Psoas muscle (tissue), 8 donors: ENCODE measurements around the gene SLC22A13. TPM values are rescaled to one million over a fixed set of nuclear protein-coding genes. Genes with fewer than 3 reads are reported as not detected.

Experiments used
- ATAC-seq, 4 donors: fragments of 200-7000 bp; cut with Tn5 transposase; one replicate each; pipeline ENCODE4 v1.9.1; 2020; ENCODE audit warnings: moderate library complexity in 3 of 4, mild to moderate bottlenecking in 2 of 4
- DNase-seq, 2 donors: peaks; one replicate each; pipeline ENCODE4 v3.0.0-alpha.2; 2020
- H3K27ac ChIP-seq: fragments of 200-600 bp; one replicate; pipeline ENCODE4 v1.8.0; 2022
- H3K27me3 ChIP-seq, 3 donors: fragments of 200-600 bp in 1 of 3; one replicate each; pipeline versions ENCODE4 v1.6.1 to v1.8.0; 2013 to 2022; ENCODE audit warnings: low read length in 2 of 3, mild to moderate bottlenecking in 2 of 3, moderate library complexity in 1 of 3; ENCODE audit not compliant: insufficient read depth in 3 of 3
- H3K36me3 ChIP-seq, 2 donors: fragments of 200-600 bp in 1 of 2; one replicate each; pipeline versions ENCODE4 v1.6.1 to v1.8.0; 2013 to 2022; ENCODE audit warnings: low read depth in 1 of 2, mild to moderate bottlenecking in 1 of 2, moderate library complexity in 1 of 2; ENCODE audit not compliant: insufficient read depth in 1 of 2
- H3K4me1 ChIP-seq: fragments of 200-600 bp; one replicate; pipeline ENCODE4 v1.8.0; 2022
- H3K4me3 ChIP-seq: fragments of 200-600 bp; one replicate; pipeline ENCODE4 v1.8.0; 2022; ENCODE audit warnings: mild to moderate bottlenecking
- H3K9me3 ChIP-seq: fragments of 200-600 bp; one replicate; pipeline ENCODE4 v1.8.0; 2022
- CTCF ChIP-seq: fragments of 200-600 bp; IDR thresholded peaks from one replicate; pipeline ENCODE4 v1.8.0; 2022; ENCODE audit warnings: antibody characterized with exemption
- WGBS, 3 donors: extraction: QIAGEN DNeasy Blood & Tissue Kit; methylation state at CpG; one replicate each; pipeline versions ENCODE4 v1.1.6 to v1.1.7; 2013; 5-methylcytosine and 5-hydroxymethylcytosine counted together
- intact Hi-C, 2 donors: fragments of 100-400 bp; cut with DNase I; formaldehyde crosslinking; loops; one replicate each; pipeline versions ENCODE4 v1.11.0 to v1.14.2; 2022
- polyA plus RNA-seq, 3 donors: library from polyadenylated mRNA; stranded (reverse); fragments of 200-250 nt; gene quantifications; one replicate each; pipeline ENCODE4 v1.2.3, GENCODE V29; 2013
- total RNA-seq, 4 donors: library from RNA; stranded (reverse); fragmentation: NEBNext Ultra II Directional in 2 of 4; extraction: Animal tissue kit (Norgen Biotek cat#: 25700) in 2 of 4; gene quantifications; one replicate each; pipeline versions ENCODE4 v1.2.1 to v1.2.4, GENCODE V29; 2021 to 2023
- donor health status: healthy with polysubstance abuse.
- donor health status: DM: no; HTN: no; CAD: no; lungs with moderate emphysema.
- donor health status: Bipolar disorder and iron deficiency.
- donor health status: healthy.
- donor health status: DM: yes; HTN: yes; CAD: no.
- donor health status: DM: no; HTN: no; CAD: no.
- donor health status: DM: no; HTN: no; CAD: no.
- donor health status: DM: yes; HTN: yes; CAD: no.

The SLC22A13 gene
- total and polyA plus RNA-seq, 7 donors, result 0.11 to 0.64 (median 0.29) TPM

GRCh38 chr3:38257583-38257982 lies 8.0 kb upstream of the SLC22A13 start:
- Histone ChIP-seq H3K4me1 (no peaks in the 10 kb centered on the region), H3K4me3 (no peak overlapping the region), H3K27ac (no peak overlapping the region), H3K9me3 (no peaks in the 10 kb centered on the region), H3K27me3 (no peaks in the 10 kb centered on the region), H3K36me3 (peaks cover 18 to 25% of the 10 kb centered on the region in 2 donors)
- no peak for TF ChIP-seq CTCF
- intact Hi-C loops, result loop anchor here in 1 of 2 donors (10.0 kb wide), 1 partner anchor 217 kb away; no protein-coding TSS in a partner anchor
- ATAC-seq (no peak), DNase-seq (no peak)
- WGBS, 3 donors, result 83 to 87% (median 84%) methylated on average over 1 of the region's 1 CpG

GRCh38 chr3:38260474-38260873 lies 5.1 kb upstream of the SLC22A13 start:
- 89 to 94% (median 92%) methylated on average over 2 of the region's 2 CpGs for WGBS, 3 donors
- no peaks in the 10 kb centered on the region for H3K27me3 ChIP-seq
- ATAC-seq (no peak), DNase-seq (no peak)
- TF ChIP-seq CTCF, result no peak
- H3K36me3 ChIP-seq, result peaks cover 0 to 2% of the 10 kb centered on the region in 2 donors
- H3K27ac ChIP-seq, result no peak overlapping the region
- intact Hi-C loops, result no loop called here
- no peaks in the 10 kb centered on the region for H3K9me3 ChIP-seq
- peaks cover 14% of the 10 kb centered on the region for H3K4me1 ChIP-seq
- no peak overlapping the region for H3K4me3 ChIP-seq

GRCh38 chr3:38264353-38264771 lies 1.2 kb upstream of the SLC22A13 start:
- ATAC-seq, result peak; percentile 93 to 97 (median 95)
- Histone ChIP-seq H3K9me3 (no peaks in the 10 kb centered on the region), H3K27ac (peak overlapping the region; percentile 61), H3K4me3 (no peak overlapping the region), H3K27me3 (no peaks in the 10 kb centered on the region), H3K36me3 (peaks cover 2 to 4% of the 10 kb centered on the region in 2 donors), H3K4me1 (peaks cover 14% of the 10 kb centered on the region)
- DNase-seq, result no peak
- TF ChIP-seq CTCF, result no peak
- 0% methylated on average over 1 of the region's 1 CpG for WGBS, 3 donors
- intact Hi-C loops, result no loop called here

GRCh38 chr3:38264779-38265178 lies 833 bp upstream of the SLC22A13 start:
- WGBS, 3 donors, result 68 to 86% (median 77%) methylated on average over 1 of the region's 1 CpG
- Histone ChIP-seq H3K27me3 (no peaks in the 10 kb centered on the region), H3K4me3 (no peak overlapping the region), H3K27ac (peak overlapping the region; percentile 53), H3K9me3 (no peaks in the 10 kb centered on the region), H3K4me1 (peaks cover 14% of the 10 kb centered on the region), H3K36me3 (peaks cover 2 to 4% of the 10 kb centered on the region in 2 donors)
- intact Hi-C loops, result no loop called here
- ATAC-seq (no peak), DNase-seq (no peak)
- no peak for TF ChIP-seq CTCF

- Histone ChIP-seq H3K36me3 (peaks cover 0 to 4% of the 10 kb centered on the region in 2 donors), H3K4me1 (peaks cover 14% of the 10 kb centered on the region), H3K27ac (no peak overlapping the region), H3K9me3 (no peaks in the 10 kb centered on the region), H3K27me3 (no peaks in the 10 kb centered on the region), H3K4me3 (no peak overlapping the region)
- intact Hi-C loops, result no loop called here
- ATAC-seq (no peak), DNase-seq (no peak)
- TF ChIP-seq CTCF, result no peak
- WGBS, 3 donors, result 88 to 100% (median 100%) methylated on average over 1 of the region's 1 CpG
These were observed 1.2 kb downstream of the SLC22A13 start for GRCh38 chr3:38266810-38267209.
